Tibial nerve (tissue), 4 donors: ENCODE measurements around the gene TMEM218. TPM values are rescaled to one million over a fixed set of nuclear protein-coding genes. Genes with fewer than 3 reads are reported as not detected.
A peak's percentile ranks its signal among the peaks of the same experiment; 100 is the strongest.

Source experiments
- DNase-seq, 2 donors: peaks; one replicate each; pipeline ENCODE4 v3.0.0-alpha.2; 2019; ENCODE audit warnings: low spot score in 2 of 2
- H3K27ac ChIP-seq, 4 donors: fragments of 200-600 bp; sonication (generic) in 3 of 4; one replicate each; pipeline ENCODE4 v1.5.1; 2017 to 2019; ENCODE audit warnings: mild to moderate bottlenecking in 1 of 4
- H3K27me3 ChIP-seq, 2 donors: fragments of 200-600 bp; sonication (generic) in 1 of 2; one replicate each; pipeline versions ENCODE4 v1.5.1 to v1.6.0; 2017 to 2019
- H3K36me3 ChIP-seq, 3 donors: fragments of 200-600 bp; sonication (generic); one replicate each; pipeline ENCODE4 v1.5.1; 2018 to 2019
- H3K4me1 ChIP-seq, 4 donors: fragments of 200-600 bp; sonication (generic) in 3 of 4; one replicate each; pipeline ENCODE4 v1.5.1; 2017 to 2019
- H3K4me3 ChIP-seq, 4 donors: fragments of 200-600 bp; sonication (generic) in 3 of 4; one replicate each; pipeline ENCODE4 v1.5.1; 2017 to 2019; ENCODE audit warnings: mild to moderate bottlenecking in 1 of 4, moderate library complexity in 1 of 4
- H3K9me3 ChIP-seq, 4 donors: fragments of 200-600 bp; sonication (generic) in 3 of 4; one replicate each; pipeline ENCODE4 v1.5.1; 2017 to 2019
- CTCF ChIP-seq, 5 experiments: fragments of 200-600 bp in 3 of 5; fragments of 450-650 bp in 2 of 5; sonication (generic) in 3 of 5; IDR thresholded peaks; one replicate each; pipeline ENCODE4 v1.5.1; 2016 to 2019; ENCODE audit warnings: antibody characterized with exemption in 5 of 5, mild to moderate bottlenecking in 3 of 5, moderate library complexity in 2 of 5
- EP300 ChIP-seq, 2 donors: sonication (generic); formaldehyde crosslinking; IDR thresholded peaks; one replicate each; pipeline ENCODE4 v1.6.1; 2017; ENCODE audit warnings: antibody characterized with exemption in 2 of 2, mild to moderate bottlenecking in 1 of 2
- POLR2A ChIP-seq, 2 donors: fragments of 450-650 bp; IDR thresholded peaks; one replicate each; pipeline ENCODE4 v1.6.1; 2017; ENCODE audit warnings: antibody characterized with exemption in 2 of 2, mild to moderate bottlenecking in 2 of 2, moderate library complexity in 2 of 2
- WGBS, 2 donors: methylation state at CpG; one replicate each; pipeline ENCODE4 v1.1.5; 2018; 5-methylcytosine and 5-hydroxymethylcytosine counted together
- total RNA-seq, 4 donors: library from RNA; depleted of rRNA; stranded (reverse); fragments of >200 nt; gene quantifications; one replicate each; pipeline ENCODE4 v1.1.0, GENCODE V29; 2016

Gene TMEM218
- total RNA-seq, 4 donors from 2014 or later, result 17.2 to 30.6 (median 20.7) TPM

GRCh38 chr11:125074511-125075241, 36.8 kb downstream of the TMEM218 start:
- 87 to 89% methylated on average over 11 of the region's 11 CpGs for WGBS, 2 donors
- Histone ChIP-seq H3K27me3 (no peaks in the 10 kb centered on the region), H3K4me1 (peaks cover 0 to 19% (median 11%) of the 10 kb centered on the region in 4 donors), H3K27ac (no peak overlapping the region), H3K36me3 (no peaks in the 10 kb centered on the region), H3K9me3 (no peaks in the 10 kb centered on the region), H3K4me3 (no peak overlapping the region)
- no peak for DNase-seq
- TF ChIP-seq POLR2A (IDR thresholded peaks at IDR 0.05), result no peak
- no peak for TF ChIP-seq CTCF (IDR thresholded peaks at IDR 0.05)
- TF ChIP-seq EP300 (IDR thresholded peaks at IDR 0.05), result no peak

- H3K27me3 ChIP-seq, result no peaks in the 10 kb centered on the region
- no peak overlapping the region for H3K4me3 ChIP-seq
- DNase-seq, result no peak
- no peak for TF ChIP-seq POLR2A (IDR thresholded peaks at IDR 0.05)
- TF ChIP-seq EP300 (IDR thresholded peaks at IDR 0.05), result no peak
- TF ChIP-seq CTCF (IDR thresholded peaks at IDR 0.05), result no peak
- 85 to 86% methylated on average over 19 of the region's 19 CpGs for WGBS, 2 donors
- H3K36me3 ChIP-seq, result no peaks in the 10 kb centered on the region
- no peak overlapping the region for H3K27ac ChIP-seq
- peaks cover 0 to 19% (median 9%) of the 10 kb centered on the region in 4 donors for H3K4me1 ChIP-seq
- H3K9me3 ChIP-seq, result no peaks in the 10 kb centered on the region
These were observed 37.6 kb downstream of the TMEM218 start for GRCh38 chr11:125073616-125074483.

- Histone ChIP-seq H3K27me3 (no peaks in the 10 kb centered on the region), H3K4me1 (peaks cover 0 to 19% (median 9%) of the 10 kb centered on the region in 4 donors), H3K27ac (peak overlapping the region in 3 of 4 donors; percentile 43 to 59 (median 52)), H3K36me3 (no peaks in the 10 kb centered on the region), H3K9me3 (no peaks in the 10 kb centered on the region), H3K4me3 (no peak overlapping the region)
- WGBS, 2 donors, result 88 to 96% methylated on average over 6 to 12 of the region's 12 CpGs
- DNase-seq, result no peak
- TF ChIP-seq POLR2A (IDR thresholded peaks at IDR 0.05), result no peak
- TF ChIP-seq CTCF (IDR thresholded peaks at IDR 0.05), result no peak
- no peak for TF ChIP-seq EP300 (IDR thresholded peaks at IDR 0.05)
These were observed 38.4 kb downstream of the TMEM218 start for GRCh38 chr11:125072961-125073590.

- no peak overlapping the region for H3K4me3 ChIP-seq
- DNase-seq, result peak in 1 of 2 donors; percentile 24
- peaks cover 0 to 19% (median 9%) of the 10 kb centered on the region in 4 donors for H3K4me1 ChIP-seq
- no peaks in the 10 kb centered on the region for H3K9me3 ChIP-seq
- 75 to 83% methylated on average over 11 to 12 of the region's 12 CpGs for WGBS, 2 donors
- TF ChIP-seq POLR2A (IDR thresholded peaks at IDR 0.05) (no peak), CTCF (IDR thresholded peaks at IDR 0.05) (no peak), EP300 (IDR thresholded peaks at IDR 0.05) (peak in 1 of 2 donors; percentile 61)
- no peaks in the 10 kb centered on the region for H3K36me3 ChIP-seq
- no peaks in the 10 kb centered on the region for H3K27me3 ChIP-seq
- peak overlapping the region in 3 of 4 donors; percentile 52 to 63 (median 59) for H3K27ac ChIP-seq
These were observed 39.0 kb downstream of the TMEM218 start for GRCh38 chr11:125072218-125072960.
